Muscle layer of colon (tissue), 2 donors: ENCODE data around the gene PRSS21.

Source experiments
- H3K27ac ChIP-seq: one replicate; pipeline ENCODE4 v1.7.0; 2013; ENCODE audit warnings: low read depth, mild to moderate bottlenecking, low read length, moderate library complexity
- H3K27me3 ChIP-seq, 2 donors: one replicate each; pipeline ENCODE4 v1.7.0; 2013; ENCODE audit warnings: low read length in 2 of 2, mild to moderate bottlenecking in 2 of 2; ENCODE audit not compliant: insufficient read depth in 2 of 2, control insufficient read depth in 1 of 2
- H3K36me3 ChIP-seq: one replicate; pipeline ENCODE4 v1.7.0; 2013; ENCODE audit warnings: mild to moderate bottlenecking, low read length; ENCODE audit not compliant: insufficient read depth
- H3K4me1 ChIP-seq: one replicate; pipeline ENCODE4 v1.7.0; 2013; ENCODE audit warnings: mild to moderate bottlenecking, low read length; ENCODE audit not compliant: insufficient read depth
- H3K4me3 ChIP-seq, 2 donors: one replicate each; pipeline ENCODE4 v1.7.0; 2013; ENCODE audit warnings: low read length in 2 of 2, low read depth in 1 of 2, mild to moderate bottlenecking in 1 of 2, moderate library complexity in 1 of 2
- H3K9ac ChIP-seq: one replicate; pipeline ENCODE4 v1.7.0; 2013; ENCODE audit warnings: low read length
- H3K9me3 ChIP-seq: one replicate; pipeline ENCODE4 v1.7.0; 2013; ENCODE audit warnings: mild to moderate bottlenecking, low read length
- donor health status: abdominal sarcoma.
- donor health status: Adenocarcinoma of cecum.

The PRSS21 gene

GRCh38 chr16:2854700-2855309 lies 37.8 kb downstream of the PRSS21 start:
- no peaks in the 10 kb centered on the region for H3K36me3 ChIP-seq
- H3K9me3 ChIP-seq, result no peaks in the 10 kb centered on the region
- no peak overlapping the region for H3K9ac ChIP-seq
- H3K27me3 ChIP-seq, result peaks cover 0 to 62% of the 10 kb centered on the region in 2 donors
- H3K27ac ChIP-seq, result no peak overlapping the region
- H3K4me1 ChIP-seq, result no peaks in the 10 kb centered on the region
- no peak overlapping the region for H3K4me3 ChIP-seq

GRCh38 chr16:2855536-2855935 lies 38.5 kb downstream of the PRSS21 start:
- Histone ChIP-seq H3K27ac (no peak overlapping the region), H3K4me3 (no peak overlapping the region), H3K27me3 (peaks cover 0 to 60% of the 10 kb centered on the region in 2 donors), H3K9ac (no peak overlapping the region), H3K9me3 (no peaks in the 10 kb centered on the region), H3K4me1 (no peaks in the 10 kb centered on the region), H3K36me3 (no peaks in the 10 kb centered on the region)

GRCh38 chr16:2856061-2856670 lies 39.1 kb downstream of the PRSS21 start:
- H3K4me3 ChIP-seq, result no peak overlapping the region
- H3K27ac ChIP-seq, result no peak overlapping the region
- H3K36me3 ChIP-seq, result no peaks in the 10 kb centered on the region
- peaks cover 0 to 57% of the 10 kb centered on the region in 2 donors for H3K27me3 ChIP-seq
- H3K4me1 ChIP-seq, result no peaks in the 10 kb centered on the region
- no peak overlapping the region for H3K9ac ChIP-seq
- no peaks in the 10 kb centered on the region for H3K9me3 ChIP-seq

DNA sequence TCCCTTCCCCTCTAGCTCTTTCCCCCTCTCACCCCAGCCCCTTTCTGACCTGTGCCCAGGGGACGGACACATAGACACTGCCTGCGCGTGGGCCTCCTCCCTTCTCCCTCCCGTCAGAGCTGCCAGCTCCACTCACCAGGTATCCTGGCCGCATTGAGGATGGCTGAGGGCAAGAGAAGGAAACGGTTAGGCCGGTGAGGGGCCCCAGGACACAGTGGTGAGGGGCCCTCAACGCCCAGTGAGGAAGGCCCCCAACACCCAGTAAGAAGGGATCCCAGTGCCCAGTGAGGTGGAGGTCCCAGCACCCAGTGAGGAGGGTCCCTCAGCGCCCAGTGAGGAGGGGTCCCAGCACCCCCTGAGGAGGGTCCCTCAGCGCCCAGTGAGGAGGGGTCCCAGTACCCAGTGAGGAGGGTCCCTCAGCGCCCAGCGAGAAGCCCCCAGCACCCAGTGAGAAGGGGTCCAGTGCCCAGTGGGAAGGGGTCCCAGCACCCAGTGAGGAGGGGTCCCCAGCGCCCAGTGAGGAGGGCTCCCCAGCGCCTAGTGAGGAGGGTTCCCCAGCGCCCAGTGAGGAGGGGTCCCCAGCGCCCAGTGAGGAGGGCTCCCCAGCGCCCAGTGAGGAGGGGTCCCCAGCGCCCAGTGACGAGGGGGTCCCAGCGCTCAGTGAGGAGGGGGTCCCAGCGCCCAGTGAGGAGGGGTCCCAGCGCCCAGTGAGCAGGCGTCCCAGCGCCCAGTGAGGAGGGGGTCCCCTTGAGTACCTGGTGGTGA lies 39.8 kb downstream of the PRSS21 start:
- no peaks in the 10 kb centered on the region for H3K4me1 ChIP-seq
- H3K27me3 ChIP-seq, result peaks cover 0 to 54% of the 10 kb centered on the region in 2 donors
- no peak overlapping the region for H3K9ac ChIP-seq
- no peaks in the 10 kb centered on the region for H3K36me3 ChIP-seq
- no peaks in the 10 kb centered on the region for H3K9me3 ChIP-seq
- H3K4me3 ChIP-seq, result no peak overlapping the region
- H3K27ac ChIP-seq, result no peak overlapping the region

DNA sequence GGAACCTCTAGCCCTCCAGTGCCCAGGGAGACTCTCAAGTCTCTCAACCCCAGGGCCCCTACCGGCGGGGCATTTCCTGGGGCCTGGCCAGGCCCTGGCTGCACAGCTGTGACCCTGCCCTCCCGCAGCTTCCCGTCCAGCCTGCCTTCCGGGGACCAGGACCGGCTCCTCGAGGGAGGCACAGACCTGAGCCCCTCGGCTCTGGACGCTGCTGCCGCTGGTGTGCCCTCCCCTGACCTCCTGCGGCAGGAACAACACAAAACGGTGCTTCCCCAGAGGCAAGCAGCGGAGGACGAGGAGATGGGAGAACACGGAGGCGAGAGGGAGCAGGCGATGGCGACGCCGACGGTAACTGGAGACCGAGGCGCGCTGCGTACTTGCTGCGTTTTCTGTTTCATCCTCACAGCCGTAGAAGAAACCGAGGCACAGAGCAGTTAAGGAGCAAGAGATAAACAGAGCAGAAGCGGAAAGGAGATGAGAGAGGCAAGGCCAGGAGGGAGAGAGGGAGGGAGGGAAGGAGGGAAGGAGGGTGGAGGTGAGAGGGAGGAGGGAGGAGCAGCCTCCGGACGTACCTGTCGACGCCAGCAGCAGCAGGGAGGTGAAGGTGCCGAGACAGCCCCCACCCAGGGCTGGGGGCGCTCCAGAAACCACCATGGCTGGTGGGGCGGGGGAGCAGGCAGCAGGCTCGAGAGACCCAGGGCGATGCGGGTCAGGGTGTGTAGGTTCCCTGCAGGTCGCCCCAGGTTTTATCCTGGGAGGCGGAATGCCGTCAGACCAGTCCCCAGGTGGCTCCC lies 40.6 kb downstream of the PRSS21 start, which contains the start of gene PRSS22:
Gene PRSS22 (minus strand): TSS at position 720 of the 794 bp plus-strand sequence. CDS start 66 bp downstream, at position 654.
- no peaks in the 10 kb centered on the region for H3K9me3 ChIP-seq
- H3K27me3 ChIP-seq, result peaks cover 0 to 48% of the 10 kb centered on the region in 2 donors
- no peak within 1 kb of the TSS for H3K4me3 ChIP-seq

DNA sequence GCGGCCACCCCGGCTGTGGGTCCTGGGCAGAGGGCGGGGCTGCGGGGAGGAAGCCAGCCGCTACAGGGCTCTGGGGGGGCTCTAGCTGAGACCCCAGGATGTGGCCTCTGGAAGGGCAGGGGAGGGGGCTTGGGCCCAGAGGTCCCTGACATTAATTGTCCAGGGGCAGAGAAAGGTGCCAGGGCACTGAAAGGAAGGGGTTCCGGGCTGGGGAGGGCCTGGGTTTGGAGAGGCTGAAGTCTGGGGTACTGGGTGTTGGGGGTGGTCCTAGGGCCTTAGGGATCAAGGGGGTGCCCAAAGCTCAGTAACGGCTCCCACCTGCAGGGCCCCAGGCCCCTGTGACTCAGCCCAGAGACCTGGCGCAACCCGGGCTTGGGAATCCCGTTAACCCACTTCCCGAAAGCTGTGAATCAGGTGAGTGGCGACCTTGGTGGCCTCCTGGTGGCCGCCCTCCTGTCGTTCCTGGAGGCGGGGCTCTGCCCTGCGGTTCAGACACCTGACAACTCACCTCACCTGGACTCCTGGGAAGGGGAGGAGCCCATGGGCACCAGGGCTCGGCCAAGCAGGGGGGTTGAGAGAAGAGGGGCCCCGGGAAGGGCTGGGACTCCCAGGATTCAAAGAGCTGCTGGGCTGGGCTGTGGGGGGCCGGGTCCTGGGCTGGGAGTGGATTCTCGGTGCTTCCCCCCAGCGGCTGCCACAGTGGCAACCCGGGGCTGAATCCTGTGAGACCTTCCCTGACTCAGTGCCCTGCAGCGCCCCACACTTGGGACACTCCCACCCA lies 41.4 kb downstream of the PRSS21 start:
- Histone ChIP-seq H3K9ac (no peak overlapping the region), H3K4me1 (no peaks in the 10 kb centered on the region), H3K36me3 (no peaks in the 10 kb centered on the region), H3K4me3 (no peak overlapping the region), H3K27ac (no peak overlapping the region), H3K9me3 (no peaks in the 10 kb centered on the region), H3K27me3 (peaks cover 0 to 42% of the 10 kb centered on the region in 2 donors)

More for the DNA sequence above, 40.6 kb downstream of the PRSS21 start, which contains the start of gene PRSS22:
- H3K36me3 ChIP-seq, result no peaks in the 10 kb centered on the region
- no peaks in the 10 kb centered on the region for H3K4me1 ChIP-seq
- no peak within 1 kb of the TSS for H3K9ac ChIP-seq
- H3K27ac ChIP-seq, result no peak within 1 kb of the TSS

DNA sequence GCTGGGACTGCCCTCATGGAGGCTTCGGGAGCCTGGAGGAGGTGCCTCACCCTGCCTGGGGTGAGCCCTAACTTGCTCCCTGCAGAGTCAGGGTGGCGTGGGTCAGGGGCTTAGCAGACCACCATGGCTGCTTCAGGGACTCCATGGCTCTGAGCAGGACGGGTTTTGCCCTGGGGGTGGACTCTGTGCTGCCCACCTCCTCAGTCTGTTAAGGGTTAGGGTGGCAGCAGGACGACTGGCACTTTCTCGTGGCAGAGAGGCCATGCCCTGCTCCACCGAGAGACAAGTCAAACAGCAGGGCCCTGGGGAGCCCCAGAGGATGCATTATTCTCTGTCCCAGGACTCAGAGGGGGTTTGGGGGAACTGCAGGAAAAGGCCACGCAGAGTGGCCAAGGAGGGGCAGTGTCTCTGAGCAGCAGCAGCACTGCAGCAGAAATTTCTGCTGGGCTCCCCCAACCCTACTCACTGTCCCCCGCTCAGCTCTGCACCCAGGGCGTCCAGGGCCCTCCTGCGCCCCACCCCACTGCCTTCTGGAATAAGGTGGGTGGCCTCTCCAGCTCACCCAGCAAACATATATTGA lies 42.7 kb downstream of the PRSS21 start:
- no peak overlapping the region for H3K27ac ChIP-seq
- H3K4me1 ChIP-seq, result no peaks in the 10 kb centered on the region
- peaks cover 0 to 37% of the 10 kb centered on the region in 2 donors for H3K27me3 ChIP-seq
- no peak overlapping the region for H3K9ac ChIP-seq
- no peak overlapping the region for H3K4me3 ChIP-seq
- no peaks in the 10 kb centered on the region for H3K9me3 ChIP-seq
- no peaks in the 10 kb centered on the region for H3K36me3 ChIP-seq

DNA sequence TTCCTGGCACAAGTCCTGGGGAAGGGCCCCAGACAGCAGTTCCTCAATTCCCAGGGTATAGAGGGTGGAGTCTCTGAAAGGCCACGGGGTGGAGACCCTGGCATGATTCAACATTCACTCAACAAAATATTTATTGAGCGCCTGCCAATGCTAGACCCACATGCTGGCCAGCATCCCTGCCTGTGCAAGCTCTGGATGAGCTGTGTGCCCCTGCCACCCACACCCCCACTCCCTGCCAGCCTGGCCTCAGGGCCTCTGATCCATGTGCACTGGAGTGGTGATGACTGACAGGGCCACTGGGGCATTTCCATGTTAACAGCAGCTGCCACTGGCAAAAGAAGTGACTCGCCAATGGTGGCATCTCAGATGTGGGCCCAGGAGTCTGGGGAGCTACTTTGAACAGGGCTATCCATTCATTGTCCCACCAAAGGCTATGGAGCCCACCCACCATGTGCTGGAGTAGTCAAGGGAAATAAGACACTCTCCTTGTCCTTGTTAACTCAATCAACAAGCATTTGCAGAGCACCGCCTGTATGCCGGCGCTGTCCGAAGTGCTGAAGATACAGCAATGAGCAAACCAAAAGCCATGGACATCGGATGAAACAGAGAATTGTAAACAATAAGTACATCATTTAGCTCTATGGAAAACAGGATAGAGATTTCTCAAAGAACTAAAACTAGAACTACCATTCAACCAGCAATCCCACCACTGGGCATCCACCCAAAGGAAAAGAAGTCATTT lies 44.0 kb downstream of the PRSS21 start:
- Histone ChIP-seq H3K27me3 (peaks cover 0 to 37% of the 10 kb centered on the region in 2 donors), H3K36me3 (no peaks in the 10 kb centered on the region), H3K4me1 (no peaks in the 10 kb centered on the region), H3K27ac (no peak overlapping the region), H3K4me3 (no peak overlapping the region), H3K9ac (no peak overlapping the region), H3K9me3 (no peaks in the 10 kb centered on the region)

GRCh38 chr16:2865651-2866050 lies 48.6 kb downstream of the PRSS21 start:
- Histone ChIP-seq H3K27ac (no peak overlapping the region), H3K36me3 (no peaks in the 10 kb centered on the region), H3K27me3 (no peaks in the 10 kb centered on the region), H3K4me3 (no peak overlapping the region), H3K9me3 (no peaks in the 10 kb centered on the region), H3K9ac (no peak overlapping the region), H3K4me1 (peaks cover 5% of the 10 kb centered on the region)

- H3K27ac ChIP-seq, result no peak overlapping the region
- no peaks in the 10 kb centered on the region for H3K36me3 ChIP-seq
- no peaks in the 10 kb centered on the region for H3K27me3 ChIP-seq
- H3K4me1 ChIP-seq, result peaks cover 5% of the 10 kb centered on the region
- no peak overlapping the region for H3K4me3 ChIP-seq
- H3K9me3 ChIP-seq, result no peaks in the 10 kb centered on the region
- H3K9ac ChIP-seq, result no peak overlapping the region
Measured at GRCh38 chr16:2866431-2866830, 49.4 kb downstream of the PRSS21 start.
